Limb (tissue), 2 donors: ENCODE data around the gene RNF26.

ENCODE experiments used
- DNase-seq, 2 donors: peaks; one replicate each; pipeline ENCODE4 v3.0.0-alpha.2; 2016; ENCODE audit errors: extremely low spot score in 2 of 2

RNF26 gene

DNA sequence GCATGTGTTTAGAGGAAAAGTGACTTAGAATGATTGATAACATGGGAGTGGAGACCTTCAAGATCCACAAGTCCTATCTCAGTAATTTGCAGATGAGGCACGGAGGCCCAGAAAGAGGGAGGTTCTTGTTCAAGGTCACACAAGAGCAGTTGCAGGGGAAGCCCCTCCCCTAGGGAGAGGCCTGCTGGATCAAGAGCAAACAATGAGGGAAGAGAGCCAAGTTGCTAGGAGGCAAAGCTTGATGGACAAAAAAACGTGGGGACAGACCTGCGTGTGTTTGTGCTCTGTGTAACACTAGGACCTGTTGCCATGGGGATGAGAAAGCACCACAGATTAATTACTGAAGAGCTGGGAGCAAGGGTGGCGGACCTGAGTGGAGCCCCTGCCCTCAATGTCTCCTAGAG lies 18.5 kb downstream of the RNF26 start:
- peak in 1 of 2 donors; percentile 60 for DNase-seq

DNA sequence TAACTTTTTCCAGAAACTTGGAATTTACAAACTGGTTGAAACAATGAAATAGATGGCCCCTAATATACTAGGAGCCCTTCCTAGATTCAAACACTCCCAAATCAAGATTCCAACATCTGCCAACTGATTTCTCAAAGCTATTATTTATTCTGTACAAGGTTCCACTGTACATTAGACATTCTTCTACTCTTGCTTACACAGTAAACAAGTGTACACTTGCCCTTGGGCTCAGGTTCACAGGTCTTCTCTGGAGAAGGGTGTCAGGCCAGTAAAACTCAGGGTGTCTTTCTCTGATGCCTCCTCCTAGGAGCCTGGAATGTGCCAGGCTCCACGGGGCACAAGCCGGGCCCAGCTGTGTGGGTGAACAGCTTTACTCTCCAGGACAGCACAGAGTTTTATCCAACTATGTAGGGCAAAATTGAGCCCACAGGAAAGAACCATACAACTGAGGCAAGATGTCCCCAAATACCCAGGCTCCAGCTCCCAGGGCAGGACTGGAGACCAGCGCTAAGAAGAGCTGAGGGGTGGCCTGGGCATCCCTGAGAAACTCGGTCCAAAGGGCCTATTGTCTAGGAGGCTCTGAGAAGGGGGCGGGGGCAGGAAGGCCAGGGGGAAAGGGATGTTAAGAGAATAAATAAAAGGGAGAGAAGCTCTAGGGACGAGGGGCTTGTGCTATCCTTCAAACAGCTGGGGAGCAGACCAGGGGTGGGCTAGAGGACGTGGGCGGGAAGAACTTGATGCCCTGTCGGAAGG lies 20.9 kb downstream of the RNF26 start:
- no peak for DNase-seq

DNA sequence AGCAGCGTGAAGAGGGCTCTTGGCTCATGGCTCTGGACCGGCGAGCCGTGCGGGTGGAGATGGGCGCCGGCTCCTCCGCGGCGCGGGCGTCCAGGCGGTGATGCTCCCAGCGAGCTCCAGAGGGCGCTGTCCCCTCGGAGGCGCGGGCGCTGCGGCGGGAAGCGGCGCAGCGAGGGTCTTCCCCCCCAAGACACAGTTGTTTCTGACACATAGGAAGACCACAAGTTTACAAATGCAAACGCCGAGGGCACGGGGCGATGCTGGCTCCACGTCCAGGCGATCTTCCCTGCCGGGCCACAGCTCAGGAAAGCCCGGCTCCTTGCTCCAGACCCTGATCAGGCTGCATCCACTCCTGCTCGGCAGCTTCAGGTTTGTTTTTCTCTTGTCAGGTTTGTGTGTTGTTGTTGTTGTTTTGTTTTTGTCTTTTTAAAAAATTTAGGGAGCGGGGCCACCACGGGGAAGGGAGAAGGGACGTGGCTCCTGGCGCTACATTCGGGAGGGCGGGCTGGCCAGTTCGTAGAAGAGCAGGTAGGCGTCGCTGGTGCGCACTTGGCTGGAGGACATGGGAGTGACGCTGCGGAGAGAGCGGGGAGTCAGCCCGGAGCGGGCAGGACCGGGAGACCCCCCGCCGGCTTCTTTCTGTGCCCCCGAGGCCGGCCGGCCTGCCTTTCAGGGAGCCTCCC lies 22.2 kb downstream of the RNF26 start:
- DNase-seq: peak; percentile 81 to 92

DNA sequence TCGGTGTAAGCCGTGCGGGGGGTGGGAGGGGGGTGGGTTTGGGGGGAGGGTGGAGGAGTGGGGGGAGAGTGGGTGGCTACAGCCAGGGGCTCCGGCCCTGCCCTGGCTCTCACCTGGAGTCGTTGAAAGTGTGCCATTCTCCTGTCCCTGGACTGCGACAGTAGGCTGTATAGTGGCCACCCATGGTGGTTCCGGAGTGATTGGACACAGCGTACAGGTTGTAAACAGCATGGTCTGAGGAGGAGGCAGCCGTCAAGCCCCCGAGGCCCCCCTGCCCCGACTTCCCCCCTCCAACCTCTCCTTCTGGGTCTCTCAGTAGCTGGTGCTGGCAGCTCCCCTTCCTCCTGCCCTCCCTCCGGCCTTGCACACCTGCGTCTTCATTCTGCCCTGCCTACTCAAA lies 22.7 kb downstream of the RNF26 start:
- no peak for DNase-seq

DNA sequence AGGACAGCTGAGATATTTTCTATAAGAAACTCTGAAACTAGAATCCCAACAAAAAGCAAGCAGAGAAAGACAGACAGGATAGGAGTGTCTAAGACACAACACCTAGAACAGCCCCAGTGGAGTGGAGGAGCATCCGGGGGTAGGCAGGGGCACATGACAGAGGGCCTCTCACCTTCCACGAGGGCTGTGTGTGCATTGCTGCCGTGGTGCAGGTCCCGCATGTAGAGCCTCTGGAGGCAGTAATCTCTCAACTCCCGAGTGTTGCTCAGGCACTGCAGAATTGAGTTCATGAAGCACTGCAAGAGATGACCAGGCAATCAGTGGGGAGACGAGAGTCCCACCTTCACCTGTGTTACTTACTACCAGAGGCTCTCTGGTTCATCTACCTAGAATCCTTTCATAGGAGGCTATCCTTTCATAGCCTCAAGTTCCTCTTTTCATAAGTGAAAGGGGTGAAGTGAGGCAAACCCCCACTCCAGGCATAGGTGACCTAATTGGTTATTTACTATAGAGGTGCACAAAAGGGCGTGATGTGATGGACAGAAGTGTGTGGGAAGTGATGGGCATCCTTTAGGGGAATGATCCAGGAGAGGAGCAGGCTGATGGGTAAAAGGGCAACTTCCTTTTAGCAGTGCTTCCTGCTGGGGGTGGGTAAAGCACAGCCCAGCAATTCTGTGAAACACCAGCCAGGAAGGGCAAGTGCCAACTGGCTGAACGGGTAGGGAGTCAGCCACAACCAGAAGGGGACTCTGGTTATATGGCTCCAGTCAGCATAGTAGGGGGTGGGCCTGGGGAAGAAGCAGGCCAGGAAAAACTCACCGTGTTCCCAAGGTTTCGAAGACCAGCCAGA lies 25.3 kb downstream of the RNF26 start:
- DNase-seq: no peak

DNA sequence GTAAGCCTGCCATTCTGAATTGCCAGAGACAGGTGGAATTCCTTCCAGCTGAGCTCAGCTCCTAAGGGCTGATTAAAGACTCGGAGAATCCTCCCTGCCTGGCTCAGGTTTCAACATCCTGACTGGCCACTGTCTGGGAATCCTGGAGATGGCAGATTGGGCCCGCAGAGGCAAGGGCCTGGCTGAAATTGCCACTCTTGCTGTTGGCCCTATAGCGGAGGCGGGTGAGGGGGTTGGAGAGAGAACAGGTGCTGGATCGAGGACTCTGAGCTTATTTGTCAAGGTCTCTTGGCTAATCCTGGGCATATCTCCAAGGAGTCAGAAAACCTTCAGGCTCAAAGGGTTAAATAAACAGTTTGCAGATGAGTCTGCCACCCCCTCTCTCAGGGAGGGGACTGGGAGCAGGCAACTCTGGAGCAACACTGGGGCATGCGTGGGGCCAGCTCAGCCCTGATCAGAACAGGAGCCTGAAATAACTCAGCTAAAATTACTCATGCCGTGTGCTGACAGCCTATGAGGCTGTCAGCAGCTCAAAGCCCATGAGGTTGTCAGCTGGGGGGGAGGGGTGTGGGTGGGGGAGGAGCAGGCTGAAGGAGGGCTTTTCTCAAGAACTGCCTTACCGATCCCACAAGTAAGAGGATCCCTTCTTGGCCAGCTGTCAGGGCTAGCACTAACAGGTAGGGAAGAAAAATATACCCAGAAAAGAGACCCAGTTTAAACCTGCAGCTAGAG lies 26.9 kb downstream of the RNF26 start:
- peak in 1 of 2 donors; percentile 67 for DNase-seq

DNA sequence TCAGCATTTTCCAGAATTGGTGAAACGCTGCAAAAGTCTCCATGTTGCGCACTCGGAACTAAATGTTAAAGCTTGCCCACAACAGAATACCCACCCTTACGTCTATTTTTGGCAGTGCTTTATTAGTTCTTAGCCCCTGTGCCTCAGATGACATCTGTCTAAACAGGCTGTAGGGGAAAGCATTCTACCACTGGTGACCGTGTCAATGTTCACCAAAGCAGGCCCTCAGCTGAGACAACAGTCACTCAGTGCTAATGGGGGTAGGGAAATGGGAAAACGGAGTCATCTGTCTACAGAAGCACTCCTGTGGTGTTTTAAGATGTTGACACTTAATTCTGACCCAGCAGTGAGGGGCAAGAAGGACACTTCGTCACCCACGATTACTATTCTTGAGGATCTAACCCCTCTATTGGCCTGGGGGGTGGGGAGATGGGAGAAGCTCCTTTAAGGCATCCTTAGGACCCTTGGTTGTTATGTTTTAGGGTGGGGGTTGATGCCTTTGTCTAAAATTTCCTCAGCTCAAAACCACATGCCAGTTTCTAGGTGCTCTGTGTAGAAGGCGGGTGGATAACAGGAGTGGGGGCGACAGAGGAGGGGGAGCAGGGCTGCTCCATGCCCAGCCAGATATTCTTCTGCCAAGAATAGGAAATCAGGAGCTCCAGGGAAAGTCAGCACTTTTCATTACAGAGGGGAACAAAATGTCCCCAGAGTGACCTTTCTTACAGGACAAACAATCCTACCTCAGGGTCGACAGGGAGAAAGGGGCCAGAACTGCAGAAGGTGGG lies 27.8 kb downstream of the RNF26 start:
- peak in 1 of 2 donors; percentile 26 for DNase-seq

DNA sequence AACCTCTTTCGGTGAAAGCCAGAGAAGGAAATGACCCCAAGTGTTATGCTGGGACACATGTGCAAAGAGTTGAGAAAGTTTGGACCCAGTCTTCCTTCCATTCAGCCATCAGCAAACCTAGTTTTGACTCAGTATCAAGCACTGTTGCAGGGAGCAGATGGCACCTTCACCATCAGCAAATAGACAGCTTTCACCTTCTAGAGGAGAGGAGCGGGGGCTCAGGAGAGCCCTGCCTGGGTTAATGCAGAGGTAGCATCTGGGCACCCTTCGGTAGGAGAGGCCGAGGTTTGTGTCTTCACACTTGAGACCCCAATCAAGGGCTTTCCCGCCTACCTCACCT lies 28.4 kb downstream of the RNF26 start:
- no peak for DNase-seq

DNA sequence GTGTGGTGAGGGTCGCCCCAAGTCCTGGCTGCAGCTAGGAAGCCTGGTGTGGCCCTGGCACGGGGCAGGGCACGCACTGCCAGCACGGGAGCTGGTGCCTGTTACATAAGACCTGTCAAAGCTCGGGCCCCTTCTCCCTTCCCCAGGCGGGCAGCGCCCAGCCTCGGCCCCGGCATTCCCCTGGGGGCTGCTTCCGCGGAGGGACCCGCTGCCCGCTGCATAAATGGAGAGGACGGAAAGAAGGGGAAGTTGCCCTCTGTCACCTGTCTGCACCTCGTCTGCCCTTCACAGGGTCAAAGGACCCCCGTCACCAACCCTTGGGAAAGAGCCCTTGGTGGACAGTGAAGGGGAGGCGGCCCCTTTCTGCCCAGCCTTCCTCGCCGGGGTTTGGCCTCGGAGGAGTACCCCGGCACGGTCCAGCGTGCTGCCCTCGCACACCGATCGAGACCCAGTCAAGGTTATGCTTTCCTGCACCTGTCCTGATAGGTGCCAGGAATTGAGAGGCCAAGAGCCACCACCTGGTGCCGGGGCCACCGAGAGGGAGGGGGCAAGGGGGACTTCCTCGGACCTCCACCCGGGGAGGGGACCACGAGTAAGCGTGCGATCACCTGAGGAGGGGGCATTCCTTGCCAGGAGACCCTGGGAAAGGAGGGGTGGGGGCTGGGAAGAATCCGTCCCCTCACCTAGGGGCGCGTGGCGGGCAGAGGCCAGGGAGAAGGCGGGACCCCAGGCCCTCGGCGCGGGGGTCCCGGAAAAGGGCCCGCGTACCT lies 28.9 kb downstream of the RNF26 start:
- DNase-seq: peak in 1 of 2 donors; percentile 33

DNA sequence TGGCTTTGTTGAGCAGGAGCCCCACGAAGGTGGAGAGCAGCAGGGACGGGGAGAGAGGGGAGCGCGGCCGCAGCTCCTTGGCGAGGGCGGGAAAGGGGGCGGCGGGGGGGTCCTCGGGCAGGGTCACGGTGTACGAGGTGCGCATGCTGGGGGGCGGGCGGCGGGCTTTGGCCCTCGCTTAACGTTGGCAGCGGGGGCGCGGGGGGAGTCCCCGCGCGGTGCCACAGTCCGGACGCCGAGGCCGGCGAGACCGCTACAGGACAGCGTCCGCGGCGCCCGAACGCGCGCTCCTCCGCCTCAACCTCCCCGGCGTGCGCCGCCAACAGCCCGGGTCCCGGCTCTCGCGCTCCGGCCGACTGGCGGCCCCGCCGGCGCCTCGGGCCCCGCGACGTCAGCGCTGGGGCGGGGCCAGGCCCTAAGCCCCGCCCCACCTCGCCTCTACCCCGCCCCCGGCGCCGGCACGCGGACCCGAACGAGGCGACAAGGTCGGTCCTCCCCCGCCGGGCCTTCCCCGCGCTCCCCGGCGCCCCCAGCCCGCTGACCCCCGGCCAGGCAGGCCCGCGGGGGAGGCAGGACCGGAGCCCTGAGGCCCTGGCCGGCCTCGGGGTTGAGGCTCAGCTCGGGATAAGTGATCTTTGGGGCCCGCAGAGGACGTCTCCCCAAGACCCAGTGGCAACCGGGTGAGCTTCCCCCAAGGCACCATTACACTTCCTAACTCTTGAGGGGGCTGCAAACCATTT lies 29.7 kb downstream of the RNF26 start:
- peak in 1 of 2 donors; percentile 81 for DNase-seq

DNA sequence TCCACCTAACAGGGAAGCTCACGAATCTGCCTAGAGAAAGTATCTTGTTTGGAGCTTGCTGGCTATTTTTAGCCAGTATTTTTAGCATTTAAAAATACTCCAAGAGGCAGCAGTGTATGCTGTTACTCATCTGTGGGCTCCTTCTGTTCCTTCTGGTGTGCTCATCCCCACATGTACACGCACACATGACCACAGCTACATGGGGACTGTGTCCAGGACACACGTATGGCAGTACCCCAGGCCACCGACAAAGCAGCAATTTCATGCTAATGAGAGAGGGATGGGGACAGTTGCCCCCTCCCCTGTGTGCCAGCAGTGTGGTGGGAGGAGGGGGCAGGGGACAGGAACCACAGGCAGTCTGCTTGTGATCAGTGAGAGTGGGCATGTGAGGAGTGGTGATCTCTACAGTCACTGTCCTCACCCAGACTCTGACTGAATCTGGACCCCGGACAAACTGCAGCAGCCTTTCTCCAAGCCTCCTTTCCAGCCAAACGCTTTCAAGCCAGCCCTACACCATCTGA lies 30.8 kb downstream of the RNF26 start:
- DNase-seq: peak in 1 of 2 donors; percentile 23

DNA sequence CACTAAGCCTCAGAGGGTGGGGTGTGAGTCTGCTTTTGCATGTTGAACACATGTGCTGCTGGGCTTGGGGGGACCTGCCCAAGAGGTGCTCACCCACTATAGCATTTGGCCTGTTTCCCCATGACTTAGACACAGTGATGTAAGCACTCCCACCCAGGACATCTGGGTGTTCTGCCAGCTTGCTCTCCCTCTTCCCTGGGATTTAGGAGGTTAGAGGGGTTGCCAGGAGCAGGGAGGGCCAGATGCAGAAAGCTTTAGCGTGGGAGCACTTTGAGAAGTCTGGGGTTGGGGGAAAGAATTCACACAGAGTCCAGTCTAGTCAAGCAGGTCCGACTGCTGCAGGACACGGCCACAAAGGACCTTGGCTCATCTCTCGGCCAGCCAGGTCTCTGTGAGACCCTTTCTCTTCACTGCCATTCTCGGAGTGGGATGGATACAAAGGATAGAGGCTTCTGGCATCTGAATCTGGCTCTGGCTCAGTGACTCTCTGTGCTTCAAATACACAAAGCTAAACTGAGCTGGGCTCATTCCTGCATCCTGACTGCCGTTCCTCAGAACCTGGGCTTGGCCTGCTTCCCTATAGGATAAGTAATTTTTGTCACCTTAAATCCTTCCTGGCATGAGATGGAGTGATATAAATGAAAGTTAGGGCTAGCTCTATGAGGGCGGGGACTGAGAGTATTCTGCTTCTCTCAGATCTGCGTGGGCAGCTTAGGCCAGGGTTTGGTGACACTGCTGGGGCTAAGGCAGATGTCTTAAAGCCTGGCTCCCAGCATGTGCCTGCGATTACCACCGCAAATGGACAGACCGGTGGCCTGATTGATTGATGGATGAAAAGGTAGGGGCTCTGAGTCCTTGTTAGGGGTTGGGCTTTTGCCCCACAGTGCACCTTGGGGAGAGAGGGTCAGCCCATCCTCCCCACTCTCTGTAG lies 32.6 kb downstream of the RNF26 start:
- DNase-seq: no peak

DNA sequence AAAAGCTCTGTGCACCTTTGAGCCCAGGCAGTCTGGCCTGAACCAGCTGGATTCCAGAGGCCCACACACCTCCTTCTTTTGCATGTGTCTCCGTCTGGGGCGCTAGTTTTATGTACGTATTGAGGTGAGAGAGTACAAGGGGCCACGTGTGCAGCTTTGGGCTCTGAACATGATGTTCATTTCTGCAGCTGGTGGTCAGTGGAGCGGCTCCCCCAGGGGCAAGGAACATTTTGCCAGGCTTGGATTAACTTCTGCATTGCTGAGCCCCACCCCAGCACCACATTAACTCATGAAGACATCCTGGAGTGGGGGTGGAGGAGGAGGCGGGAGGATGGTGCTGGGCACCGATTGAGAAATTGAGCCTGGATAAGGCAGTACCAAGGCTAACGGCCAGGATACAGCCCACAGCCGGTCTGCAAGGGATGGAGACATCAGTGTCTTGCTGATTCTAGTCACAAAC lies 33.4 kb downstream of the RNF26 start:
- no peak for DNase-seq

DNA sequence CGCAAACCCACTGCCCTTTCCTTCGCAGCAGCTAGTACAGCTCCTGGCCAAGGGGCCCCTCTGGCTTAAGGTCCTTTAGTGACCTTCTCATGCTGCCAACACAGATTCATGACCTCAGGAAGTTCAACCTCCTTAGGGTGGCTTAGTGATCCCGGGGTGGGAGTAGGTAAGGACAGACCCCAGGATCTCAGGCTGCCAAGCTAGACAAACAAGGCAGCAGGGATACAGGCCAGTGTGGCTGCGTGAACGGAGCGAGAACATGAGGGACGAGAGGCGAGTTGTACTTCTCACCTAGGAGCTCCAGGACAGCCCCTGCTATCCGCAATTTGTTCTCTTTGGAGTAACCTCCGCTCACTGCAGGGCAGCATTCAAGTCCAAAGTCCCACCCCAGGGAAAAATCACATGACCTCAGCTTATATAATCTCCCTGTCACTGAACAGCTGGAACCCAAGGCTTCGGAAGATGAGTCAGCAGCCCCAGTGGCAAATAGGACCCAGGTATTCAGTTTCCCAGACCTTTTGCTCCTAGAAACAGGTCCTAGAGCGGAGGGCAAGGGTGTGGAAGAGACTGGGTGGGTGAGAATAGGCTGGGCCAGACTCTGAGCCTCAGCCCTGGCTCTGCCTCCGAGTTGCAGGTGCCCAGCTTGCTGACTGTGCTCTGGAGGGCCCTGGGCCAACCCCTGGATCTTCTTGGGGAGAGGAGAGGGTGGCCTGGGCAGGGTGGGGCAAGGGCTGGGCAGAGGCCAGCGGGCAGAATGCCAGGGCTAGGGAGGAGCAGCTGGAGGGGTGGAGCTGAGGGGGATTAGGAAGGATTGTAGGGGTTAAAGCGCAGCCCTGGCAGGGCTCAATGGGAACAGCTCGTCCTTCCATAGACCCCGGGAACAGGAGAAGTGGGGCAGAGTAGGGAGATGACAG lies 34.1 kb downstream of the RNF26 start:
- peak; percentile 56 to 72 for DNase-seq

DNA sequence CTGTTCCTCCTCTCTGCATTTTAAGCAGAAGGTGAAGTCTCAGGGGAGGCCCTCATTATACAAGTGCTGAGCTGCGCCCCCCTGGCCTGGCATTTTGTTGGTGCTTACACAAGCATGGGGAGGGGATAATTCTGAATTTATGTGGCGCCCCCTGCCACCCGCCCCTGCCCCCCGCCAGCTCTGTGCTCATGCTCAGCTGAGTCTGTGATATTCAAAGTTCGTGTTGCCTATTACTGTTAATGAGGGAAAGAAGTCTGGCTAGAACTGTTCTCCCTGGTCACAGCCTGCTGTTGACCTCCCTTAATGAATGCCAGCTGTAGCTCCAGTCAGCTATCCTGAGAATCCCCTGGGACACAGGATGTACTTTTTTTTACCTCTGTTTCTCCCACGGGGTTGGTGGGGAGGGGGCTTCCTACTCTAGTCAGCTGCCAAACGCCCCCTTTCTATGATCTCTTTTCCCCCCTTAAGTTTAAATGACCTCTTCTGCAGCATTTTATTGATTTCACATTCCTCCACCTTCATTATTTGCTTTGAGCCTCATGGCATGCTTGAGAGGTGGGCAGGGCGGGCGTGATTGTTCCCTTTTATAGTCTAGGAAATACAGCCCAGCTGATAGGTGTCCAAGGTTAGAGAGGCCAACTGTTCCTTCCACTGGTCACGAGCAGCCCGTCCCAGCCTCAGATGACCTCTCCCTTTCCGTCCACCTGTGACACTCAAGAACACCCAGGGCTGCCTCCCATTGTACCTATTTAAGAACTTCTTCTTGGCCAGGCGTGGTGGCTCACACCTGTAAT lies 35.0 kb downstream of the RNF26 start:
- DNase-seq: peak in 1 of 2 donors; percentile 34

DNA sequence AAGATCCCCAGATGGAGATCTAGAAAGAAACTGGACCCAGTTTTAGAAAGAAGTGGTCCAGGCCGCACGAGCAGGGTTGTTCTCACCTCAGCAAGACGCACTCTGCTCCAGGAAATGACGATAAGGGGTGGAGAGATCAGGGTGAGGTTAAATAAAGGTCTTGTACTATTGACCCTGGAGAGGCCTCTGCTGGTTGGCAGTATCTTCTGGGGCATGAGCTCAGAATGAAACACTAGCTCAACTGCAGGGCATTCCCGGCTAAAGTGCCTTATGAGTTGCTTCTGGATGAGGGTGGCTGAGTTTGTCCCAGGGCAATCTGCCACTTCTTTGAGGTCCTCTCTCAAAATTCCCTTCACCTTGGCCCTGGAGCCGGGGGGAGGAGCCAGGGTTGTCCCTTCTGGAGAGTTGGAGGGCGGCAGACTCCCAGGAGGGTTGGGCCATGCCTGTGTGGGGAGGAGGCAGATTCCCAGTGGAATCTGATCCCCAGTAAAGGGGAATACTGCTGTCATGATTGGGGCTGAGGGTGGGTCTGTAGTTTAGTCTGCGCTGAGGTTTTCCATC lies 36.2 kb downstream of the RNF26 start:
- no peak for DNase-seq
